Astrocyte (in vitro differentiated cells and primary cell): ENCODE data around the gene ACOT11.

ENCODE experiments used
- CTCF ChIP-seq: IDR thresholded peaks from 2 replicates; pipeline ENCODE4 v1.5.1; 2011; ENCODE audit warnings: low read depth, mild to moderate bottlenecking, inconsistent platforms, low read length, moderate library complexity; ENCODE audit not compliant: insufficient read depth
- EZH2 ChIP-seq: IDR thresholded peaks from 2 replicates; pipeline ENCODE4 v1.6.1; 2012; ENCODE audit warnings: mild to moderate bottlenecking, low read length, inconsistent platforms; ENCODE audit not compliant: insufficient read depth

DNA sequence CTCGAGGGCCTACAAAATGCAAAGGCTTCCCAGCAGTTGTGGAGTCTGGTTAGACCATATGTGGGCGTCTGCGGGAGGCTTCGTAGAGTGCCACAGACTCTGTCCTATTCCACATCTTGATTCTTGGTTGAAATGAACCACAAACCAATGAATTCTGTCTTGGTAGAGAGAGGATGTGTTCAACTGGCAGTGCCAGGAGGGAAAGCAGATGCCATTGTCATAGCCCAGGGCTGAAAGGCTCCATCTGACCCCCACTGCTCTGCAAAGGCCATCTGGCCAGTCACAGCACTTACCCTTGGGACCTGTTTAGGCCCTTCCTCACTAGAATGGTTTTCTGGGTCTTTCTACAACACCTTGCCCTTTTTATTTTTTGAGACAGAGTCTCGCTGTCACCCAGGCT lies 22.1 kb downstream of the ACOT11 start:
- TF ChIP-seq CTCF (no peak), EZH2 (no peak)
